H1 (cell line): Measurements from ENCODE around the gene MRPS6.

ENCODE experiments used
- CHD1 ChIP-seq: IDR thresholded peaks from 2 replicates; pipeline ENCODE4 v1.6.1; 2012; ENCODE audit warnings: low read depth, low read length, improper control_type of control experiment
- CHD7 ChIP-seq: fragments of 300-600 bp; sonication (generic); IDR thresholded peaks from 2 replicates; pipeline ENCODE4 v1.7.1; 2012; ENCODE audit warnings: low read length, moderate library complexity, mild to moderate bottlenecking, inconsistent platforms; ENCODE audit not compliant: insufficient replicate concordance
- CTBP2 ChIP-seq: IDR thresholded peaks from 2 replicates; pipeline ENCODE4 v1.7.0; 2011; ENCODE audit warnings: borderline replicate concordance, mild to moderate bottlenecking, moderate library complexity, mixed read lengths, low read length; ENCODE audit not compliant: insufficient read depth, insufficient read length
- CTCF ChIP-seq, 3 experiments: IDR thresholded peaks; 1 replicate in 2 of 3; 2 replicates in 1 of 3; pipeline versions ENCODE4 v1.5.1 to v1.6.1; 2011; ENCODE audit warnings: low read length in 3 of 3, mild to moderate bottlenecking in 3 of 3, inconsistent platforms in 2 of 3, low read depth in 1 of 3, moderate library complexity in 1 of 3; ENCODE audit not compliant: insufficient read depth in 1 of 3; ENCODE audit errors: control extremely low read depth in 1 of 3
- EGR1 ChIP-seq: IDR thresholded peaks from 2 replicates; pipeline ENCODE4 v1.6.1; 2011; ENCODE audit warnings: low read depth, low read length, borderline replicate concordance
- KDM1A ChIP-seq: fragments of 200-600, 300-600 bp; sonication (generic); IDR thresholded peaks from 2 replicates; pipeline ENCODE4 v1.7.1; 2016; ENCODE audit warnings: mild to moderate bottlenecking, low read length, borderline replicate concordance
- RAD21 ChIP-seq, 2 experiments: IDR thresholded peaks in 1 of 2; conservative IDR thresholded peaks in 1 of 2; 2 replicates each; pipeline ENCODE4 v1.6.1; 2011; ENCODE audit warnings: low read depth in 2 of 2, low read length in 2 of 2, improper control_type of control experiment in 1 of 2, inconsistent platforms in 1 of 2, mild to moderate bottlenecking in 1 of 2, moderate library complexity in 1 of 2
- SP4 ChIP-seq: IDR thresholded peaks from 2 replicates; pipeline ENCODE4 v1.6.1; 2012; ENCODE audit warnings: low read length, inconsistent platforms
- SRF ChIP-seq: IDR thresholded peaks from 2 replicates; pipeline ENCODE4 v1.6.1; 2011; ENCODE audit warnings: mild to moderate bottlenecking, low read depth, low read length, moderate library complexity
- TAF1 ChIP-seq: IDR thresholded peaks from 2 replicates; pipeline ENCODE4 v1.6.1; 2011; ENCODE audit warnings: mild to moderate bottlenecking, low read depth, low read length
- TCF12 ChIP-seq: IDR thresholded peaks from 2 replicates; pipeline ENCODE4 v1.6.1; 2011; ENCODE audit warnings: low read depth, mild to moderate bottlenecking, low read length
- YY1 ChIP-seq: IDR thresholded peaks from 2 replicates; pipeline ENCODE4 v1.6.1; 2011; ENCODE audit warnings: low read depth, mild to moderate bottlenecking, low read length

- TF ChIP-seq CTCF (IDR thresholded peaks at IDR 0.05; ENCODE audit: control extremely low read depth in 1 of 3, insufficient read depth in 1 of 3, low read depth in 1 of 3, low read length in 3 of 3) (no peak), TCF12 (no peak), CHD1 (no peak), KDM1A (no peak), CTBP2 (no peak), EGR1 (no peak), CHD7 (no peak), TAF1 (no peak), RAD21 (IDR thresholded peaks at IDR 0.05 in 1 of 2, conservative IDR thresholded peaks at IDR 0.05 in 1 of 2; ENCODE audit: low read depth in 2 of 2, low read length in 2 of 2) (no peak), SP4 (no peak), YY1 (no peak), SRF (no peak)
Observed at GRCh38 chr21:34157521-34157920, 84.1 kb downstream of the MRPS6 start.
